ENCODE results near the gene PIP5K1C. TPM values are rescaled to one million over a fixed set of nuclear protein-coding genes. Genes with fewer than 3 reads are reported as not detected.

PIP5K1C gene
- total RNA-seq, 4 donors from 2014 or later: 12.0 to 25.3 (median 15.2) TPM

- H3K9me3 ChIP-seq: no peaks in the 10 kb centered on the region
- peaks cover 24 to 99% (median 40%) of the 10 kb centered on the region in 3 donors for H3K36me3 ChIP-seq
- no peaks in the 10 kb centered on the region for H3K27me3 ChIP-seq
- no peak for TF ChIP-seq POLR2A (IDR thresholded peaks at IDR 0.05)
- no peak for TF ChIP-seq CTCF (IDR thresholded peaks at IDR 0.05)
- 72 to 87% methylated on average over 12 to 16 of the region's 23 CpGs for WGBS, 2 donors
- H3K27ac ChIP-seq: no peak overlapping the region
- H3K4me1 ChIP-seq: peaks cover 0 to 17% (median under 1%) of the 10 kb centered on the region in 3 donors
- H3K4me3 ChIP-seq: no peak overlapping the region
- intact Hi-C loops (cut with DNase I): no loop called here
- DNase-seq: no peak
These were observed 39.6 kb downstream of the PIP5K1C start for GRCh38 chr19:3660493-3661219.

DNA sequence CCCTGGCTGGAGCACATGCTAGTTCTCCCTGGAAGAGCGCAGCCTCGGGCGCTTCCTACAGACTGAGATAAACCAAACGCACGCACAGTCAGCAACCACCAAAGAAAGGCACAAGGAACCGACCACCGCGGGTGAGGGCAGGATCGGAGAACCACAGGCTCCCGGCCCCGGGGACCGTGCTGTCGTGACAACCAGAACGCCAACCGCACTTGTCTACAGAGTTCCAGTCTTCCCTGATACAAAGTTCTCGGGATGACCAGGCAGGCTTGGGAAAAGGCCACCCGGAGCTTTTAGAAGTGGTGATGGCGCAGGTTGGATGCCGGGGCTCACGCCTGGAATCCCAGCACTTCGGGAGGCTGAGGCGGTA, 40.5 kb downstream of the PIP5K1C start:
- intact Hi-C loops (cut with DNase I): no loop called here
- TF ChIP-seq CTCF (IDR thresholded peaks at IDR 0.05) (no peak), POLR2A (IDR thresholded peaks at IDR 0.05) (no peak)
- H3K4me3 ChIP-seq: no peak overlapping the region
- peaks cover 24 to 96% (median 40%) of the 10 kb centered on the region in 3 donors for H3K36me3 ChIP-seq
- H3K27me3 ChIP-seq: no peaks in the 10 kb centered on the region
- WGBS, 2 donors: 91 to 96% methylated on average over 14 to 21 of the region's 22 CpGs
- H3K27ac ChIP-seq: no peak overlapping the region
- no peaks in the 10 kb centered on the region for H3K9me3 ChIP-seq
- peaks cover 0 to 20% (median 0%) of the 10 kb centered on the region in 3 donors for H3K4me1 ChIP-seq
- DNase-seq: no peak

- intact Hi-C loops (cut with DNase I): no loop called here
- Histone ChIP-seq H3K4me3 (no peak overlapping the region), H3K27me3 (no peaks in the 10 kb centered on the region), H3K36me3 (peaks cover 24 to 96% (median 34%) of the 10 kb centered on the region in 3 donors), H3K9me3 (no peaks in the 10 kb centered on the region), H3K27ac (no peak overlapping the region), H3K4me1 (peaks cover 0 to 20% (median 0%) of the 10 kb centered on the region in 3 donors)
- no peak for DNase-seq
- 88 to 97% methylated on average over 6 to 15 of the region's 37 CpGs for WGBS, 2 donors
- TF ChIP-seq POLR2A (IDR thresholded peaks at IDR 0.05) (no peak), CTCF (IDR thresholded peaks at IDR 0.05) (no peak)
These were observed 41.2 kb downstream of the PIP5K1C start for GRCh38 chr19:3658870-3659745.

- TF ChIP-seq POLR2A (IDR thresholded peaks at IDR 0.05): no peak
- no peak for TF ChIP-seq CTCF (IDR thresholded peaks at IDR 0.05)
- intact Hi-C loops (cut with DNase I): no loop called here
- WGBS, 2 donors: 53 to 89% methylated on average over 3 of the region's 39 CpGs
- no peak for DNase-seq
- Histone ChIP-seq H3K36me3 (peaks cover 26 to 96% (median 39%) of the 10 kb centered on the region in 3 donors), H3K27me3 (no peaks in the 10 kb centered on the region), H3K4me3 (no peak overlapping the region), H3K27ac (no peak overlapping the region), H3K4me1 (peaks cover 0 to 20% (median 0%) of the 10 kb centered on the region in 3 donors), H3K9me3 (no peaks in the 10 kb centered on the region)
These were observed 42.0 kb downstream of the PIP5K1C start for GRCh38 chr19:3658004-3658869.

Data from esophagus squamous epithelium (tissue), 5 donors.